GM18505 (cell line): Measurements from ENCODE around the gene INAVA.
"Not testable (repeated sequence)": the region's sequence is repeated elsewhere in the genome, so short reads cannot be mapped to it uniquely, and the experiment has no call there.

Source experiments
- ATAC-seq: cut with Tn5 transposase; IDR thresholded peaks from one replicate; pipeline ENCODE4 v1.9.1; 2021; ENCODE audit not compliant: unreplicated experiment
- POLR2A ChIP-seq: IDR thresholded peaks from 4 replicates; pipeline ENCODE4 v1.6.1; 2011; ENCODE audit warnings: borderline replicate concordance; ENCODE audit not compliant: insufficient read depth, insufficient read length; ENCODE audit errors: extremely low read depth

The INAVA gene

DNA sequence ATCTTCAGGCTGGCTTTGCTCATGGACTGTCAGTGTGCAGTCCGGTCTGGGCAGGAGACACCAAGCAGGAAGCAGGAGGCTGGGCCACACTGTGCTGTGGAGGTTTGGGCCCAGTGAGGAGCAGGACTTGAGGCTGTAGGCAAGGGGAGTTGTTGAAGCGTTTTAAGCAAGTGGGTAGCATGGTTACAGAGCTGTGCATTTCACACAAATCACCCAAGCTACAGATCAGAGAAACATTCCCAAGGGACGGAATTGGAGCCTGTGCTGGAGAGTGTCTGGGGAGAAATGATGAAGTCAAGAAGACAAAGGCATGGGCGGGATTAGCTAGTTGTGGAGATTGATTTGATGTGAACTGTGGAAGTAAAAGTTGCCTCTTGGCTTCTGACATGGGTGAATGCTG is 67.9 kb downstream of the INAVA start:
- no peak for TF ChIP-seq POLR2A
- no peak for ATAC-seq

DNA sequence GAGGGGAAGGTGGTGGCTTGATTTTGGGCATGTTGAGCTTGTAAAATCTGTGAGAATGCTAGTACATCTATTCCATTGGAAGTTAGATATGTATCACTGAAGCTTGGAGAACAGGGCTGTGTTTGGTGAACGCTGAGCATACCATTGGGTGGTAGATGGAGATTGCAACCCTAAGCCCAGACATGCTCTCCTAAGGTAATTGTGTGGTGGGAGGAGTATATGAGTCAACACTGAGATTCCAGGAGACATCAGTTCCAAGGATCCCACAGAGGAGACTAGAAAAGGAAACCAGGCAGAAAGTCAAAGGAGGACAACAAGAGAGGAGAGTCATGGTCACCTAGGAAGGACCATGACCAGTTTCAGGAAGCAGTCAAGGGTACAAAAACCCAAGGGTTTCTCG is 68.4 kb downstream of the INAVA start:
- no peak for ATAC-seq
- no peak for TF ChIP-seq POLR2A

DNA sequence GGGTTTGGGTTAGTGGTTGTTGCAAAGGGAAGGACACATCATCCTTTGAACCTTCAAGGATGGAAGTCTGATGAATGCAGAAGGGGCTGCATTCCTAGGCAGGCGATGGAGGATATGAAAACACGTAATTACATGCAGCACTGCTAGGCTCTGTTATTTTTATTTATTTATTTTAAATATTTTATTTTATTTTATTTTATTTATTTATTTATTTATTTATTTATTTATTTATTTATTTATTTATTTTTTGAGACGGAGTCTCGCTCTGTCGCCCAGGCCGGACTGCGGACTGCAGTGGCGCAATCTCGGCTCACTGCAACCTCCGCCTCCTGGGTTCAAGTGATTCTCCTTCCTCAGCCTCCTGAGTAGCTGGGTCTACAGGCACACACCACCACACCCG is 69.2 kb downstream of the INAVA start:
- ATAC-seq, result not testable (repeated sequence)
